NCI-H1694 treated with DMSO at 0.1 percent for 48 hours (cell line): ENCODE results near the gene HUNK.

Source experiments
- DNase-seq: peaks from one replicate; lab custom pipeline; 2025; lab: John Stamatoyannopoulos, UW

Gene HUNK

DNA sequence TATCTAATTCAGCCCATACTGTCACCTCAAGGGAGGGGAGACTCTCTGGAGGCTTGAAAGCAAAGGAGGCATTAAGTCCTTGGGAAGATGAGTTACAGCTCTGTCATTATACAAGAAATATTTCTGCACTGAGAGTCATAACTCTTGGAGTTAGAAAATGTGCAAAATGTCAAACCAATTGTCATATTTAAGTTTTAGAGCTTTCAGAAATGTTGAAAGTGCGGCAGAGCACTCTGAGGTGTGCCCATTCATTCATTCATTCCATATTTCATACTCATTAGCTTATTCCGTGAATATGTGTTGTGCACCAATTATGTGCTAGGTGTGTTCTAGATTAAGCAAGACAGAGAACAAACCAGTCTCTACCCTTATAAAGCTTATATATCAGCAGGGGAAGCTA is 87.1 kb downstream of the HUNK start:
- DNase-seq: no peak

- no peak for DNase-seq
These were observed 88.2 kb downstream of the HUNK start for GRCh38 chr21:31961027-31961426.

DNA sequence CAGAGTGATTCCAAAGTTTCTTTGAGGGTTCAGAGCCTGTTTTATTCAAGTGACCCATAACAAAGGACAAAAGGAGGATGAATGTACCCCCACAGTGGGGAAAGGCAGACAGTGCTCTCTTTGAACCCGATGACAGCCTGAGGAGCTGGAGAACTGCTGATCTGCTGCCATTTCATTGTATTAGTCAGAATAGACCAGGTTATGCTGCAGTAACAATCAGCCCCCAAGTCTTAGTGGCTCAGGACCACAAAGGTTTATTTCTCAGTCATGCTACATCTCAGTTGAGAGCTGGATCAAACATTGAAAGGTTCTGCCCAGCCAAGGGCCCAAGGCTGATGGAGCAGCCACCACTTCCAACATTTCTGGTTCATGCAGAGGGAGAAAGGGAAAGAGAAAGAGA is 88.9 kb downstream of the HUNK start:
- no peak for DNase-seq

GRCh38 chr21:31964692-31965091 is 91.9 kb downstream of the HUNK start:
- no peak for DNase-seq

- DNase-seq: no peak
These were observed 94.5 kb downstream of the HUNK start for GRCh38 chr21:31967334-31967733.

- DNase-seq: no peak
These were observed 99.8 kb downstream of the HUNK start for GRCh38 chr21:31972622-31973021.

GRCh38 chr21:31973402-31973944 is 100.7 kb downstream of the HUNK start:
- no peak for DNase-seq

- no peak for DNase-seq
These were observed 101.7 kb downstream of the HUNK start for GRCh38 chr21:31974454-31974985.

DNA sequence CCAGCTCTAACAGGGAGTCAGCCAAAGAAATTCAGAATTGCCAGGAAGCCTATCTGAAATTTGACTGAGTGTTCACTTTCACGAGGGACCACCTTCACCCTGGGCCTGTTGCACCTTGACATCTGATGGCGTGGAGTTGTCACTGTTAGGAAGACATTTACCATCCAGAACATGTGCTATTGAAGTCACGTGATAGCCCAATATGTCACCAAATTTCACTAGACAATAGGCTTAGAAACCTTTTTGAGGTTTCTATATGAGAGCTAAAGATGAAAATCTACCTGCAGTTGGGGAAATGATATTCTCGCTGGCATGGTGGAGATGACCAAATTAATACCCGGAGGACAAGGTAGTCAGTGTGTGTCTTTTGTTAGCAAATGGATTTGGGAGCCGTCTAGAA is 102.7 kb downstream of the HUNK start:
- DNase-seq: peak; percentile 42

DNA sequence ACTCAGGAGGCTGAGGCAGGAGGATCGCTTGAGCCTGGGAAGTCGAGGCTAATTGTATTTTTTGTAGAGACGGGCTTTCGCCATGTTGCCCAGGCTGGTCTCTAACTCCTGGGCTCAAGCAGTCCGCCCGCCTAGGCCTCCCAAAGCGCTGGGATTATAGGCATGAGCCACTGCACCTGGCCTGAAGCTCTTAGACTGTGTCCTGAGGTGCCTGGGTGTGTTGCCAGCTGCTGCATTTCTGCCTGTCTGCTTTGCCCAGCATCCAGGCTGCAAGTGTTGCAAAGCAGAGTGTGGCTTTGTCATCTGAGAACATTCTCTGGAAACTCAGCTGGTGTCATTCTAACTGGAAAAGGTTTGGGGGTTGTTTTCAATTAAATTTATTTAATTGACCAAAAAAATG is 105.0 kb downstream of the HUNK start:
- DNase-seq: no peak

DNA sequence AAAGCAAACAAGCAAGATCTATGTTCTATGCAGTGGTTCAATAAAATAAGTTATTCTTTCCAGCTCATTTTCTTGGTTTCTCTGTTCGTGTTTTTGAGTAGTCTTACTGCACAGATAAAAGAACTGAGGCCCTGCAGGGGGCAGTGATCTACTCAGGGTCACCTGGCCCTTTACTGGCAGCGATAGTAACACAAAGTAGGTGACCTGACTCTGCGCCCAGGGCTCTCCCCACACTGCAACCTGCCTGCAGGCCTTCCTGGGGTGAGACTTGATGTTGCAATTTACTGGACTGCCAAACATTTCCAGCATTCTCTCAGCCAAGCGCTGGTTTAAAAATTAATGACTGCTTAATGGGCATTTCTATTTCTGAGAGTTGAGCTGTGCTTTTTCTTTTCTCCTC is 110.3 kb downstream of the HUNK start:
- no peak for DNase-seq

GRCh38 chr21:31983554-31983953 is 110.7 kb downstream of the HUNK start:
- DNase-seq: no peak

DNA sequence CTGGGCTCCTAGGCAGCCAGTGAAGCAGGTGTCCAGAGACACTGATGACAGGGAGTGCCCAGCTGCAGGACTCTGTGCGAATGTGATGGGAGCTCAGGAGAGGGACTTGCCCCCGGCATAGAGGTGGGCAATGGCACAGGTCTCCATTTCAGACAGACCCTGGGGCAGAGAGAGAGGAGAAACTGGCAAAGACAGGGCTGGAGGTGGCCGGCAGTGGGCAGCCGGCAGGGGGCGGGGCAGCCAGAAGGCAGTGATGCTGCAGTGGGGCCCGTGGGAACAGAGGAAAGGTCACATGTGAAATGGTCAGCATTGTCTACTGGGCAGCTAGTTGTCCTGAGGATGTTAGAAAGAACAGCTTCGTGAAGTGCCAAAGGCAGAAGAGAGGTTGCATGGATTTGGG is 112.6 kb downstream of the HUNK start:
- no peak for DNase-seq

DNA sequence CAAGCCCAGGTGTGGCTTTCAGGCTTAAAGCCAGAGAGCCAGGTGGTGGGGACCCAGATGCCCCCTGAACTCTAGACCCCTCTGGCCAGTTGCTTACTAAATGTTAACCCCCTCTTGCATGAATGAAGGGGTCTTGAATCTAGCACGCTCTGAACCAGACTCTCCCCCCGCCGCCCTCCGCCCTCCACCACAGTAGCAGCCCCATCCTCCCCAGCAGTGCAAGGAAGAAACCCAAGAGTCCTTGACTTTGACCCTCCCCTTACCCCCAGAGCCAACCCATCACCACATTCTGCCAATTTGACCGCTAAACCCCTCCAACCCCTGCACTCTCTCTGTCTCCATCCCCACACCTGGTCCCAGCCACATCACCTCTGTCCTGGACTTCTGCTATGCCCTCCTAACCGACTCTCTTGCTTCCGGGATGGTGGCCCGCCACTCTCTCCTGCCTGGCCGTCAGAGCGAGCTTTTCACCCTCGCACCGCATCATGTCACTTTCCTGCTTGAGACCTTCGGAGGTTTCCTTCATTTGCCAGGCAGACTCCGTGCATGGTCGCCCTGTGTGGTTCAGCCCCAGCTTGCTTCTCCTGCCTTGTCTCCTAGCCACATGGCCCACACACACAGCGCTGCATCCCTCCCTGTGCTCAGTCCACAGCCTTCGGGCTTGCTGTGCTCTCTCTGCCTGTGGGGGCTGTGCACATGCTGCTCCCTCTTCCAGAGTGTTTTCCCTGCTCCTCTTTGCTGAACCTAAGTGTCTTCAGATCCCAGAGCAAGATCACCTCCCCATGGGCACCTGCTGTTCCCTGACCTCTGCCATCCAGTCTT is 113.4 kb downstream of the HUNK start:
- DNase-seq: no peak

- DNase-seq: no peak
These were observed 114.9 kb downstream of the HUNK start for GRCh38 chr21:31987696-31988095.

GRCh38 chr21:31988492-31989290 is 115.9 kb downstream of the HUNK start:
- no peak for DNase-seq

DNA sequence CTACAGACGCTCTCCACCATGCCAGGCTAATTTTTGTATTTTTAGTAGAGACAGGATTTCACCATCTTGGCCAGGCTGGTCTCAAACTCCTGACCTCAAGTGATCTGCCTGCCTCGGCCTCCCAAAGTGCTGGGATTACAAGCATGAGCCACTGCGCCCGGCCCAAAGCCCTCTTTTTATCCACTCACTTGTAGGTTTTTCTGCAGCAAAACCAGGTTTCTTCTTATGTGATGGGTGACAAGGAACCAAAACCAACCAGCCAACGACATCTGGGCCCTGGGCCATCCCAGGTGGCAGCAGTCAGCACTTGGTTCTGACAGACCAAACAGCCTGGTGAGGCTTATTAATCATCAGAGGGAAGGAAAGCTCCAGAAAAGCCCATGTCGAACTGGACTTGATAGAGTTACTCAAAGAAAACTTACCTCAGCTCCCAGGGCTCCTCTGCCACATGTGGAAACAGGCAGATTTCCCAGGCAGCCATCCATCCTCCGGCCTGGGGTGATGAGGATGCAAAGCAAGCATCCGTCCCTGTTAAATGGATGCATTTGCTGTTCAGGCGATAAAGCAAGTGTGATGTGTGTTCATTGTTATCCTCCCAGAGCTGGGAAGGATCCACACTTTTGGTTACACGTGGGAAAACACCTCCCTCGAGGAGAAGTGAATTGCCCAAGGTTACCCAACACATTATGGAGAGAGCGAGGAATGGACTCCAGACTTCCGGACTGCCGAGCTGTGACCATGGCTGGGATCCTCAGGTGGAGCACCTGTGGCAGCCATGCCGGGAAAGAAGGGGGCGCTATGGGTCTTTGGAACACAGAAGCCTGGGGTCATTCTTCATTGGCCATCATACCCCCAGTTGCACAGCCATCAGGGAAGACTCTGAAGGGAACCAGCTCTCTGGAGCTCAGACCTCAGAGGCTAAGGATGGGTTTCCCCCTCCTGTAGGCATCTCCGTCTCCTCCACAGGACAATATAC is 118.8 kb downstream of the HUNK start:
- no peak for DNase-seq

DNA sequence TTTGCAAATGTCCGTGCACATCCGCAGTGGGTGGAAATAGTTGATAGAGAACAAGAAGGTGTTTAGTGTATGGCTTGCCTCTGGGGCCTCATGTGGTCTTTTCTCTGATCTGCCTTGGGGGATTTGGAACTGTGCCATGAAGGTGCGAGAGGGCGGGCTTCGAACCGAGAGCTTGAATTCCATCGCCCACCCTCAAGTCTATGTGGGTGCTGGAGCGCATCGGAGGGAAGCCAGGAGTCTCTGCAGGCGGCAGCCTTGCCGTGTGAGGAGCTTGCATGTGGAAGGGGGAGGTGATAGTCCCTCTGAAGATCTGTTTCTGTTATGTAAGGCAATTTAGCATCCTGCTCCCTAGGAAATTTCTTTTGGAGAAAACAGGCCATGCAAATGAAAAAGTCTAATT is 119.6 kb downstream of the HUNK start:
- DNase-seq: no peak

- DNase-seq: no peak
These were observed 121.3 kb downstream of the HUNK start for GRCh38 chr21:31993826-31994825.

DNA sequence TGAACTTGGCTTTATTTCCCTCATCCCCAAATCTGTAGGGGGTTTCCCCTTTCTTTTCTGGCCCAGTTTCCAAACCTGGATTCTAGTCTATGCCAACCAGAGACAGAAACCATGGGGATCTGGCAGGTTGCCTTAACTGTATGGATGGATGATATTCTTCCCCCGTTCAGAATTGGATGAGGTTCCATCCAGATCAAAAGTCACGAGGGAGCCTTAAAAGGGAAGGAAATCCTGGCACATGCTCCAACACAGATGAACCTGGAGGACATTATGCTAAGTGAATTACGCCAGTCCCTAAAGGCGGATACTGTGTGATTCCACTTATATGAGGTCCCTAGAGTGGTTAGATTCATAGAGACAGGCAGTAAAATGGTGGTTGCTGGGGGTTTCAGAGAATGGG is 124.4 kb downstream of the HUNK start:
- no peak for DNase-seq
